ENCODE results near the gene LYPD5. TPM values are rescaled to one million over a fixed set of nuclear protein-coding genes. Genes with fewer than 3 reads are reported as not detected.
"Not testable (repeated sequence)": the region's sequence is repeated elsewhere in the genome, so short reads cannot be mapped to it uniquely, and the experiment has no call there.

Gene LYPD5
- total RNA-seq, 2 experiments from 2014 or later: 0.51 to 0.61 TPM

- POLR2A ChIA-PET: interaction anchor here (0.7 kb wide), 1 partner anchor 135 kb away, joined by 3 read pairs; no protein-coding TSS in a partner anchor
- intact Hi-C loops (cut with micrococcal nuclease): no loop called here
- peaks cover 40% of the 10 kb centered on the region for H3K27me3 Mint-ChIP-seq
These were observed 18.0 kb upstream of the LYPD5 start for GRCh38 chr19:43820098-43820883.

GRCh38 chr19:43818500-43818899, 16.3 kb upstream of the LYPD5 start:
- ATAC-seq (no peak), DNase-seq (no peak)
- Mint-ChIP-seq H3K9me3 (peaks cover 6% of the 10 kb centered on the region), H3K27ac (no peak overlapping the region), H3K36me3 (ENCODE audit: low read depth) (peaks cover 5% of the 10 kb centered on the region), H3K4me1 (ENCODE audit: low read depth) (peaks cover 11% of the 10 kb centered on the region), H3K27me3 (peaks cover 31% of the 10 kb centered on the region), H3K4me3 (no peak overlapping the region)
- intact Hi-C loops (cut with micrococcal nuclease): no loop called here
- POLR2A ChIA-PET: interaction anchor here (1.8 kb wide), 1 partner anchor 150 kb away, joined by 4 read pairs; no protein-coding TSS in a partner anchor
- no peak for TF ChIP-seq CTCF (IDR thresholded peaks at IDR 0.05)
- CTCF ChIA-PET: interaction anchor here (1.8 kb wide), 1 partner anchor 9 kb away, joined by 7 read pairs; no protein-coding TSS in a partner anchor

More at GRCh38 chr19:43820098-43820883, 18.0 kb upstream of the LYPD5 start:
- no peak for TF ChIP-seq CTCF (IDR thresholded peaks at IDR 0.05)
- peak overlapping the region; percentile 51 for H3K27ac Mint-ChIP-seq
- CTCF ChIA-PET: interaction anchor here (0.8 to 1.7 kb wide), 5 partner anchors 9 to 152 kb away, joined by 3 to 6 read pairs (median 3); partner anchors contain the start of gene KCNN4
- peaks cover 9% of the 10 kb centered on the region for H3K9me3 Mint-ChIP-seq
- ATAC-seq: peak; percentile 71
- H3K4me3 Mint-ChIP-seq: peak overlapping the region; percentile 70
- peak; percentile 54 for DNase-seq
- H3K36me3 Mint-ChIP-seq (ENCODE audit: low read depth): peaks cover 5% of the 10 kb centered on the region
- peaks cover 11% of the 10 kb centered on the region for H3K4me1 Mint-ChIP-seq (ENCODE audit: low read depth)

- peaks cover 29% of the 10 kb centered on the region for H3K27me3 Mint-ChIP-seq
- ATAC-seq; CTCF ChIA-PET; intact Hi-C loops (cut with micrococcal nuclease); DNase-seq; H3K9me3 Mint-ChIP-seq; H3K36me3 Mint-ChIP-seq (ENCODE audit: low read depth); H3K4me3 Mint-ChIP-seq; H3K27ac Mint-ChIP-seq: not testable (repeated sequence)
- POLR2A ChIA-PET: interaction anchor here (1.8 kb wide), 1 partner anchor 149 kb away, joined by 4 read pairs; no protein-coding TSS in a partner anchor
- H3K4me1 Mint-ChIP-seq (ENCODE audit: low read depth): peaks cover 11% of the 10 kb centered on the region
These were observed 15.2 kb upstream of the LYPD5 start for GRCh38 chr19:43817454-43817853.

- ChIA-PET CTCF (interaction anchor here (1.1 kb wide), 1 partner anchor 63 kb away, joined by 3 read pairs; no protein-coding TSS in a partner anchor), POLR2A (interaction anchor here (0.6 kb wide), 1 partner anchor 117 kb away, joined by 3 read pairs; no protein-coding TSS in a partner anchor)
- Mint-ChIP-seq H3K36me3 (ENCODE audit: low read depth) (no peaks in the 10 kb centered on the region), H3K27ac (no peak overlapping the region), H3K4me3 (no peak overlapping the region), H3K4me1 (ENCODE audit: low read depth) (no peaks in the 10 kb centered on the region), H3K27me3 (peaks cover 16% of the 10 kb centered on the region), H3K9me3 (no peaks in the 10 kb centered on the region)
- intact Hi-C loops (cut with micrococcal nuclease): no loop called here
- no peak for TF ChIP-seq CTCF (IDR thresholded peaks at IDR 0.05)
- no peak for ATAC-seq
- no peak for DNase-seq
These were observed 12.6 kb upstream of the LYPD5 start for GRCh38 chr19:43814663-43815352.

GRCh38 chr19:43812688-43813087, 10.4 kb upstream of the LYPD5 start:
- ChIA-PET CTCF (interaction anchor here (3.9 kb wide), 1 partner anchor 67 kb away, joined by 29 read pairs; no protein-coding TSS in a partner anchor), POLR2A (interaction anchor here (1.4 kb wide), 1 partner anchor 47 kb away, joined by 3 read pairs; no protein-coding TSS in a partner anchor)
- no peak for TF ChIP-seq CTCF (IDR thresholded peaks at IDR 0.05)
- H3K4me3 Mint-ChIP-seq: no peak overlapping the region
- peaks cover 9% of the 10 kb centered on the region for H3K27me3 Mint-ChIP-seq
- intact Hi-C loops (cut with micrococcal nuclease): no loop called here
- H3K9me3 Mint-ChIP-seq: no peaks in the 10 kb centered on the region
- H3K36me3 Mint-ChIP-seq (ENCODE audit: low read depth): no peaks in the 10 kb centered on the region
- no peak for ATAC-seq
- H3K27ac Mint-ChIP-seq: no peak overlapping the region
- DNase-seq: no peak
- H3K4me1 Mint-ChIP-seq (ENCODE audit: low read depth): no peaks in the 10 kb centered on the region

Data from activated CD8-positive, alpha-beta T cell treated with anti-CD3 and anti-CD28 coated beads for 36 hours (primary cell).